GM12892 (cell line): ENCODE measurements around the gene RTKN.

Source experiments
- DNase-seq: peaks from one replicate; pipeline ENCODE4 v3.0.0; 2011; ENCODE audit not compliant: insufficient read length
- FAIRE-seq: peaks from 2 replicates; lab custom pipeline; 2011; peaks lifted over from hg19 to GRCh38; lab: Jason Lieb, UNC
- POLR2A ChIP-seq: IDR thresholded peaks from 2 replicates; pipeline ENCODE4 v1.6.1; 2011; ENCODE audit warnings: low read depth, low read length, control low read depth
- POLR2AphosphoS5 ChIP-seq: IDR thresholded peaks from 2 replicates; pipeline ENCODE4 v1.6.1; 2011; ENCODE audit warnings: low read depth, low read length, control low read depth
- TAF1 ChIP-seq: IDR thresholded peaks from 2 replicates; pipeline ENCODE4 v1.6.1; 2011; ENCODE audit warnings: low read depth, mild to moderate bottlenecking, control low read depth, low read length, borderline replicate concordance

The RTKN gene

GRCh38 chr2:74417763-74418162, 24.0 kb downstream of the RTKN start:
- TF ChIP-seq TAF1 (no peak), POLR2A (no peak), POLR2AphosphoS5 (no peak)
- DNase-seq (no peak), FAIRE-seq (no peak)

GRCh38 chr2:74417197-74417596, 24.5 kb downstream of the RTKN start:
- DNase-seq (no peak), FAIRE-seq (no peak)
- TF ChIP-seq POLR2A (no peak), TAF1 (no peak), POLR2AphosphoS5 (no peak)

- no peak for FAIRE-seq
- no peak for DNase-seq
Observed at GRCh38 chr2:74416778-74417177, 25.0 kb downstream of the RTKN start.

GRCh38 chr2:74415762-74416395, 25.9 kb downstream of the RTKN start:
- no peak for FAIRE-seq

More at GRCh38 chr2:74416778-74417177, 25.0 kb downstream of the RTKN start:
- TF ChIP-seq TAF1, result no peak
- TF ChIP-seq POLR2AphosphoS5, result no peak
- TF ChIP-seq POLR2A, result no peak

GRCh38 chr2:74414881-74415761, 26.6 kb downstream of the RTKN start:
- TF ChIP-seq TAF1, result no peak
- TF ChIP-seq POLR2AphosphoS5, result no peak
- TF ChIP-seq POLR2A, result no peak
- FAIRE-seq (no peak), DNase-seq (no peak)

More at GRCh38 chr2:74415762-74416395, 25.9 kb downstream of the RTKN start:
- DNase-seq, result no peak
- TF ChIP-seq POLR2A, result no peak
- TF ChIP-seq POLR2AphosphoS5, result no peak

GRCh38 chr2:74414441-74414840, 27.3 kb downstream of the RTKN start:
- no peak for FAIRE-seq
- TF ChIP-seq POLR2AphosphoS5 (no peak), TAF1 (no peak), POLR2A (no peak)
- DNase-seq, result no peak

GRCh38 chr2:74413001-74413698, 28.6 kb downstream of the RTKN start:
- FAIRE-seq, result no peak

GRCh38 chr2:74407682-74408081, 34.1 kb downstream of the RTKN start:
- DNase-seq, result no peak
- no peak for TF ChIP-seq POLR2AphosphoS5
- no peak for TF ChIP-seq POLR2A
- TF ChIP-seq TAF1, result no peak
- FAIRE-seq, result no peak

More at GRCh38 chr2:74413001-74413698, 28.6 kb downstream of the RTKN start:
- TF ChIP-seq POLR2A (no peak), TAF1 (no peak), POLR2AphosphoS5 (no peak)
- DNase-seq, result no peak

- no peak for DNase-seq
- peak; percentile 66 for FAIRE-seq
- no peak for TF ChIP-seq TAF1
Observed at GRCh38 chr2:74406035-74406434, 35.7 kb downstream of the RTKN start.

GRCh38 chr2:74401891-74402290, 39.8 kb downstream of the RTKN start:
- FAIRE-seq (no peak), DNase-seq (no peak)
- TF ChIP-seq POLR2AphosphoS5 (no peak), TAF1 (no peak), POLR2A (no peak)

GRCh38 chr2:74399785-74400184, 42.0 kb downstream of the RTKN start:
- no peak for TF ChIP-seq POLR2A
- no peak for TF ChIP-seq POLR2AphosphoS5
- no peak for TF ChIP-seq TAF1
- no peak for DNase-seq
- peak; percentile 84 for FAIRE-seq
